COLO829 (cell line): Measurements from ENCODE around the gene DDN.

Experiments
- DNase-seq: peaks from one replicate; pipeline ENCODE4 v3.0.0; 2012; ENCODE audit warnings: low spot score

DDN gene

GRCh38 chr12:48981757-48982157 is 17.4 kb downstream of the DDN start:
- DNase-seq: no peak

GRCh38 chr12:48980953-48981756 is 18.0 kb downstream of the DDN start:
- DNase-seq: no peak

GRCh38 chr12:48980389-48980952 is 18.7 kb downstream of the DDN start:
- DNase-seq: no peak

- DNase-seq: no peak
Observed at GRCh38 chr12:48979602-48980388, 19.4 kb downstream of the DDN start.

DNA sequence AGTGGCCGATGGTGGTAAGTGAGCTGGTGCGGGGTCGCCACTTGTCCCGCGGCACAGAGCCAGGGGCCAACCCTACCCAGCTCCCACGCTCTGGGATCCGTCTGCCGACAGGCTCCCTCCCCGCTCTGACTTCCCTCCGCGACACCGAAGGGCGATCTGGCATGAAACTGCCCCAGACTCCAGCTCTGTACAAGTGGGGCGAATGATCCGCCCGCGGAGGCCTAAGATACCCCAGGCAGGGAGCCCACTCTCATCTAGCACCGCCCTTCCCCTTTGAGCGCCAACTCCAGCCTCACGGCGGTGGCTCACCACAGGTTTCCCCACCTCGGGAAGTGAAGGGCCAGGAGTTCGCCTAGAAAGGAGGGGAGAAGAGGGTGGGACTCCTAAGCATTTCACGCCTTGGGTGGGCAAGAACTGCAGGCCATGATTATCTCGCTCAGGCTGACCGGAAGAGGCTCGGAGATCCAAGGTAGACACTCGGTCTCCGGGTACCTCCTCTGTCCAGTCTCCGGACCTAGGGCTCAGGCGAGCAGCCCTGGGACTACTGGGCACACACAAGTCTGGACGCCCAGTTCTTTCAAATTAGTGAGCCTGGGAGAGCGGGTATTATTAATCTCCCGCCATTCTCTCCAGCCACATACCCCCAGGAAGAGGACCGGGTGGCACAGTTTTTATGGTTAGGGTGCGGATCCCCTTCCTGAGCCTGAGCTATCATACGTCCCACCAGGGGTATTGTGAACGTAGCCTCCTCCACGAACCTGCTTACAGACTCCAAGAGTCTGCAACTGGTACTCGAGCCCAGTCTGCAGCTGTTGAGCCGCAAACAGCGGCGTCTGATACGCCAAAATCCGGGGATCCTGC is 20.2 kb downstream of the DDN start:
- DNase-seq: no peak

DNA sequence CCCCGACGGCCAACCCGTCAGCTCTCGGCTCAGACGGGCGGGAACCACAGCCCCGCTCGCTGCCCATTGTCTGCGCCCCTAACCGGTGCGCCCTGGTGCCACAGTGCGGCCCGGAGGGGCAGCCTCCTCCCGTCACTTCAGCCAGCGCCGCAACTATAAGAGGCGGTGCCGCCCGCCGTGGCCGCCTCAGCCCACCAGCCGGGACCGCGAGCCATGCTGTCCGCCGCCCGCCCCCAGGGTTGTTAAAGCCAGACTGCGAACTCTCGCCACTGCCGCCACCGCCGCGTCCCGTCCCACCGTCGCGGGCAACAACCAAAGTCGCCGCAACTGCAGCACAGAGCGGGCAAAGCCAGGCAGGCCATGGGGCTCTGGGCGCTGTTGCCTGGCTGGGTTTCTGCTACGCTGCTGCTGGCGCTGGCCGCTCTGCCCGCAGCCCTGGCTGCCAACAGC is 20.9 kb downstream of the DDN start, which contains the start of gene WNT1:
TSS of gene WNT1 (plus strand) at position 32 of the 450 bp plus-strand sequence. CDS start at position 361, 329 bp downstream.
- no peak for DNase-seq

DNA sequence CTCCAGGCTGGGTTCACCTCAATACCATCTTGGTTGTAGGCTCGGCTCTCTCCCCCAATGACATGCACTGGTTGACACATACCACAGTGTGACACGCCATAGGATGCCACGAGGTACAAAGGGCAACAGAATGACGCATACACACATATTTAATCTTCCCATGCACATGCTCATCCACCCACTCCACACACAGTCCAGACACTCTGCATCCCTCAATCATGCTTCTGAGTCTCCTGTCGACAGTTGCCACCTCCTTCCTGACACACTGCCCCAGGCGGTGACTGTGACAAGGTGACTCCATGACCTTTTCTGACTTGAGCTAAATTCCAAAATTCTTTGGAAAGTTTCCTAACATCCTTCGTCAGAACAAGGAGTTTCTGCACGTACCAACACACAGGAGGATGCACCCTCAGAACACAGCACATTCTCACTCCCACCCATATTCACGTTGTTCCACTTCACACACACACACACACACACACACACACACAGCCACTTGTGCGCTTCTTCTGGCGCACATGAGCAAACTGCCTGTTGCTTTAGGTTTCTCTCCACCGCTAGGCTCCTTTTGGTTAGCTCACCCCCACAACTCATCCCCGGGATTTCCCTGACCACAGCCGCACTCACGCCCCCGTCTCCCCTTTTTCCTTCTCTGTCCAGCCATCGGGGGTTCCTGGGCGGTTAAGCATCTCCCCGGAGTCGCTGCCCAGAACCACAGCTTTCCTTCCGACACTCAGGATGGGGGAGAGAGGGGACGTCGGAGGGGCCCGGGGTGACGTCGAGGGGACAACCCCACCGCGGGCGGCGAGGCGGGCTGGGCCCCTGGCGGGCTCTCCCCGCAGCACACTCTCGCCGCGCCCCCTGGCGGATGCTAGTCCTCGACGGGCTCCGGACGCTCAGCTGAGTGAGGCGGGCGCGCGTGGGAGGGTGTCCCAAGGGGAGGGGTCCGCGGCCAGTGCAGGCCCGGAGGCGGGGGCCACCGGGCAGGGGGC is 21.6 kb downstream of the DDN start:
- no peak for DNase-seq

- DNase-seq: no peak
Observed at GRCh38 chr12:48973941-48974673, 25.1 kb downstream of the DDN start.

GRCh38 chr12:48973531-48973930 is 25.6 kb downstream of the DDN start:
- no peak for DNase-seq

- DNase-seq: no peak
Observed at GRCh38 chr12:48972952-48973483, 26.2 kb downstream of the DDN start.

DNA sequence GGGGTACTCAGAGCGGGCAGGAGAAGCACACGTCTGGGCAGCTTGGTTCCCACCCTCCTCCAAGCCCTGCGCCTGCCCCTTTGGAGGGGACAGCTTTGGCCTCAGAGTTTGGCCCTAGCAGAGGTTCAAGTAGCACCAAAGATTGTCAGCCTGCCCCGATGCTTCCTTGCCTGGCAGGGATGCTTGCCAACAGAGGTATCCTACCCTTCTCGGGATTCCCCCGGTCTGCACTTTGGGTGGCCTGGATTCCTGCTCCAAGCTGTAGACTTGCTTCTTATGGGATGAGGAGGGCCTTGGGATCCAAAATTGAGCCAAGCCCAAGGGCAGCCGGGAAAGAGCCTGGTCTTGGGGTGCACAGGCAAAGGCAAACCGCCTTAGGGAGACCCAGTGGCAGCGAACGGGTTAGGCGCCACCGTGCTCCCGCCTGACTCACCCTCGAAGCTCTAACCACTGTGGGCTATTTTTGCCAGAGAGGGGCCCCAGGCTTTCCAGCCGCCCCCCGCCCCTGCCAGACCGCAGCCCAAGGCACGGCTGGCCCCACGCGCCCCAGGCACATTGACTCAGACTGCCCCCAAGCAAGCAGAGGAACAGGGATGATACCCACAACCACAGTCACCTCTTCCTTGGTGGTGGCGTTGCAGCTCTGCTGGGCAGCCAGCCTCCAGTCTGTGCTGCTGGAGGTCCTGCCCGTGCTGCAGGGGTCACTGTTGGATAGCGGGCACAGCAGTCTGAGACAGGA is 26.8 kb downstream of the DDN start:
- no peak for DNase-seq

GRCh38 chr12:48970702-48971334 is 28.4 kb downstream of the DDN start:
- DNase-seq: no peak

DNA sequence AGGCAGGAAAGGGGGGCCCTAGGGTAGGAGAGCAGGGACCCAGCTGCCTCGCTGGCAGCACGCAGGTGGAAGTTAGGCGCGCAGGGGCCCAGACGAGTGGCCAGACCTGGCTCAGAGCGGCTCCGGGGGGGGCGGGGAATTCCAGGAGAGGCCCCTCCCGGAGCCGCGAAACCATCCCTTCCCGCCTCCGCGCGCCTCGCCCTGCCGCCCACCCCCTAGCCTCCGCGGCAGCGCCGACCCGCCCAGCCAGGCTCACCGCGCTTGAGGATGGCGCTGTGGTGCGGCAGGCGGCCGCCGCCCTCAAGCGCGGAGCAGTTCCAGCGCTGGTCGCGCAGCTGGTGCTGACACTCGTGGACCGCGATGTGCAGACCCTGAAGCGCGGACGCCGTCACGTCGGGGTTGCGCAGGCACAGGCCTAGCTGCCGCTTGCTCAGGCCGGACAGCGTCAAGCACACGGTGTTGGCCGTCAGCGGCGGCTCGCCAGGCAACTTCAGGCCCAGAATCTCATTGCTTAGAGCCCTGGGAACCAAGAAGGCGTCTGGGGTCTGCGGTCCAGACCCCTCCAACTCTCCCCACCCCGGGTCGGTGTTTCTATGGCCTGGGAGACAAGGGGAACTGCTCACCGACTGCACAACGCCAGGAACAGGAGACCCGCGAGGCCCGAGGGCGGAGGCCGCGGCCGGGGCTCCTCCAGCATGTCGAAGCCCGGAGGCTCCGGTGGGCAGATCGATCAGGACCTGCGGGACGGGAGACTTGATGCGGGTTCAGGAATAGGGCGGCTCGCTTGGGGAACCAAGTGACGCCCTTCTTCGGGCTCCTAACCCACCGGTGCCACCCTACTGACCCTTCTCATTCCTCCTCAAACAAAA is 29.1 kb downstream of the DDN start:
- DNase-seq: no peak

- DNase-seq: no peak
Observed at GRCh38 chr12:48969160-48969771, 29.9 kb downstream of the DDN start.

DNA sequence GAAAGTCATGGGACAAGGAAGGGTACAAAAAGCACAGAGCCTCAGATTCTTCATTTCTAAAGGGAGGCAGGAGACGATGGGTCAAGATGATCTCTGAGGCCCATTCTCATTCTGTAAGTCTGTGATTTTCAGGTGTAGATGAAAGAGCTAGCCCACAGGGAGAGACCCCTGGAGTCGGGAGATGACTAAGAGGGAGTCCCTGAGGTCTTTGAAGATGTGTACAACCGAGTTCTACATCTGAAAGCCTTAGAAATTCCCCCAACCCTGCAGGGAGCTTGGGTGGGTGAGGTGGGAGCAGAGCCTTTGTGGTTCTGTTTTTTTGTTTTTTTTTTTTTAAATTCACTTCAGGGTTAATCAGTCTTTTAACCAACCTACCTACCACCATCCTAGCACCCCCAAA is 30.7 kb downstream of the DDN start:
- DNase-seq: no peak

GRCh38 chr12:48967991-48968390 is 31.2 kb downstream of the DDN start:
- DNase-seq: no peak
